Stimulated activated CD8-positive, alpha-beta memory T cell treated with anti-CD3 and anti-CD28 coated beads, Interleukin-15, amount 100 ng/mL, for 48 hours (primary cell): ENCODE results near the gene ELMO1.

Source experiments
- DNase-seq, 2 donors: peaks; one replicate each; pipeline ENCODE4 v3.0.0-alpha.2; 2020; ENCODE audit warnings: low read depth in 2 of 2

Gene ELMO1

GRCh38 chr7:37467002-37467401 is 18.3 kb upstream of the ELMO1 start:
- DNase-seq: no peak

- no peak for DNase-seq
Measured at GRCh38 chr7:37462138-37462537, 13.5 kb upstream of the ELMO1 start.

GRCh38 chr7:37455081-37455480 is 6.4 kb upstream of the ELMO1 start:
- no peak for DNase-seq

DNA sequence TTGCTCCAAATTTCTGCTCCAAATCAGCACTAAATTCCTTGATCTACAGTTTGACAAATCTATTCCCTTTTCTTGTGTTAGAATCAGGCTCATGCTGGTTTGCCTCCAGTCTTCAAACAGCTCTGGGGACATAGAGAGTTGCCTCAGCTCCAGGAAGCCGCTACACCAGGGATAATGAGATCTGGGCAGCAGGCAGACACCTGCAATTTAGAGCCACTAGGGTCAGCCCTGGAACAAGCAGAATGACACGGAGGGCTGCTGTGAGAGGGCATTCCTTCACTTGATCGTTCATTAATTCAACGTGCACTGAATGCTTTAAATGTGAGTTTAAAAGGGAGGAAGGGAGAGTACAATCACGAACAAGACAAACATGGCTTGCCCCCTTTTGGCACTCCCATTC is 3.7 kb upstream of the ELMO1 start:
- DNase-seq: no peak

- DNase-seq: no peak
Measured at GRCh38 chr7:37450035-37450434, 1.4 kb upstream of the ELMO1 start.

DNA sequence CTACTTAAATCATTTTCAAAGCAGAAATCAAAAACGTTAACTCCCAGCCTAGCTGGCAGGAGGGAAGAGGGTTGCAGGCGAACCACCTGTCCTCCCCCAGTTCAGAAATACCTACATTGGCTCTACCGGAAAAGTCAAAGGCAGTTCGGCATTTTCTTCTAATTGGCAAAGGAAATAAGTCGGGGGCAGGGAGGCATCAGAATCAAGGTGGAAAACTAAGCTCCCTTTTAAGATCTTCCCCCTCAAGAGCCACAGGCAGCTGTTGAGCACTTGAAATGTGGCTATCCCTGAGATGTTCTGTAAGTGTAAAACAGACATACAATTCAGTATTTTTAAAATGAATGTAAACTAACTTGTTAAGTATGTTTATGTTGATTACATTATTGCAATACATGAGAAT is 957 bp upstream of the ELMO1 start:
- no peak for DNase-seq

DNA sequence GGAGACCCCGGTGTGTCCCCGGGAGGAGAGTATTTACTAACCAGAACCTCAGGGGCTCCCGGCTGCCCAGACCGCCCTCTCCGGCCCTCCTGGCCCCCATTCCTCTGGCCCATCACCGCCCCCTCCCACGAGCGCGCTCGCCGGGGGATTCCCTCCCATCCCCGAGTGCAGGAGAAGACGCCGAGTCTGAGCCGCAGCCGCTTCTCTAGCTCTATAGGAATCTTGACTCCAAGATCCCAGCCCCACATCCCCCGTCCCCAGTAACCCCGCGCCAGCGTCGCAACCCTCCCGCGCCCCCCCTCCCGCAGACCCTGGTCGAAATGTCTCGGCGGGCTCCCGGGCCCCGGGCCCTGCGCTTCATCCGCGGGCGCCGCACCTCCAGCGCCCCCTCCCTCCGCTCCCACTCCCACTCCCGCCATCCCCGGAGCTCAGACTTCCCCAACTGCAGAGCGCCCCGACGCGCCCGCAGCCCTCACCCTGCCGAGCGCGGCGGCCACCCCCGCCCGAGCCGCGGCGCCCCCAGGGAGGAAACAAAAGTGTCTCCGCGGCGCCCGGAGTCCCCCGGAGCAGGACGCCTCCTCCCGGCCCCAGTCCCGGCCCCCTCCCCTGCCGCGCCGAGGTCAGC is 541 bp downstream of the ELMO1 start:
- peak in 1 of 2 donors; percentile 11 for DNase-seq

DNA sequence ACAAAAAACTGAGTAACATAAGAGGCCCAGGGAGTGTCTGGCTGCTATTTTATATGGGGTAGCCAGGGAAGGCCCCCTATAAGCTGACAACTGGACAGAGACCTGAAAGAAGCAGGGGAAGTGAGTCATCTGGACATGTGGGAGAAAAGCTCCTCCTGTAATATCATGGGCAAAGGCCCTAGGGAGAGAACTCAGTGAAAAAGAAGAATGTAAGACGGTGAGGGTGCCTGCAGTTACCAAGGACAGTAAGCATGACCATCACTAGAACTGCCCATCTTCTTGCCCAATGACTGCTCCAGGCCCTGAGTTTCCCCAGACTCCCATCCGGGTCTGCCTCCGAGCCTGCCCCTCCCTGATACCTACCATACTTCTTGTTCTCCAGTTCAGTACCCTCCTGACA is 2.3 kb downstream of the ELMO1 start:
- no peak for DNase-seq

DNA sequence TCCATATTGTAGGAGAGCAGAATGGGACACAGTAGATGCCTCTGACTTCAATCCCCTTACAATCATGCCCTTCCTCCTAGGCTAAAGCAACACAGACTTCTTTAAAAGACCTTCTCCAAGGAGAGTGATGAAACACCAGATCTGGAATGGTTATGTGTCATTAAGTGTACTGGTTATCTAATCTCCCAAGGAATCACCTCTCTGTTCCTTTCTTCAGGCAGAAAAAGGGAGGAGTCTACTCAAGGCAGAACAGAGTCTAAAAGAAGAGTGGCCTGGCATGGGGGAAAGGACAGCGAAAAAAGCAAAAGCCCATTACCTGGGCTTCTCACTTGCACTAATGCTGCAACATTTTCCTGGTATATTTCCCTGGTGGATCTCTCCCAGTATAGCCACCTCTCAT is 2.9 kb downstream of the ELMO1 start:
- no peak for DNase-seq

DNA sequence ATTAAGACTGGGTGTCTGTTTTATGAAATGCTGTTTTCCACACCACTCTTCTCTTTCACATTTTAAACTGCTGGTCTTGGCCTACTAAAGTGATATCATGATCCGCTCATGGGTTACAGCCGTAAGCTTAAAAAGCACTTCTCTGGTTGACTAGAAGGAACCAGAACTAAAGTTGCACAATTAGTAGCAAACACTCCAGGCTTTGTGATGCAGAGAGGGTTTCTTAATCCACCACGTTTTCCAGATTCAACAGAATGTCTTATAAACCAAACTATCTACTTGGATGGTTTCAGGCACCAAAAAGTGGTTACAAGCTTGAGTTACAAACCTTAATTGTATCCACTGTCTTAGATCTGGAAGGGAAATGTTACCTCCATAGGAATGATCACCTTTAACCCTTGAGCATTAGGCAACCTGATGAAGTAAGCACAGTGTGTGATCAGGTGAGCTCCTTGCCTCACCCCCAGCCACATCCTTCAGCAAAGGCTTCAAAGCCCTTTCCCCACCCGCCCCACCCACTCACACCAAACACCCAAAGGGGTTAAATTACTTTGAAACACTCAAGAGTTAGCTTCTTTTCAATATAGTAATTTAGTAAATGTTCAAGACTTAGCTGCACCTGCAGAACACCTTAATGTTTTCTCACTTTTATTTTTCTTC is 3.5 kb downstream of the ELMO1 start:
- DNase-seq: no peak

DNA sequence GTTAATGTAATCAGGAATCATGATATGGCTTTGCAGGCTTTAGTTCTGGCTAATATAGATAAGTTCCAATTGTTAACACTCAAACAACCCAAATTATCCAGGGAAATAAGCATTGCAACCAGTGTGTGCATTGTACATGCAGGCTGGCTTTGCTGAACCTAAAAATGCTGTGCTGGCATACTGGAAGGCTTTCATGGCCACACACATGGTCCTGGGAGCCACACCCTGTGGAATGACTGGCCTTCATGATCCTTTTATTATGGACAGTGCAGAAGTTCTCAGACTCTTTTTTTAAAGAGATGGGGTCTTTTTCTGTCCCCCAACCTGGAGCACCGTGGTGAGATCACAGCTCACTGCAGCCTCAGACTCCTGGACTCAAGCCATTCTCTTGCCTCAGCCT is 5.0 kb downstream of the ELMO1 start:
- DNase-seq: no peak

DNA sequence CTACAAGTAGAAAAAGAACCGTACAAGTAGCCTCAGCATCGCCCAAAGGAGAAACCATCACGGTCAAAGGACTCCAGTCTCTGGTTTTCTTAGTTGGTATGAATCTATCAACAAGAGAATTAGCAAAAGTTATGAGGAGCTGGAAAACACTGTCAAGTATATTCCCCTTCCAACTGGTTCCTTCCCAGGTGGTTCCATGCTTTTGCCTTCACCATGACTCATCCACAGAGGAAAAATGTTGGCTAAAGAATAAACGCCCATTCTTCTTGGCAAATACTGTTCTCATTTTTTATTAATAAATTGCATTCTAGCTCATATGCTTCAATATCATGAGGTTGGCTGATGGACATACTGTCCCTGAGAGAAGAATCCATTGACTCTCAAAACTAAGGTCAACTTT is 6.4 kb downstream of the ELMO1 start:
- no peak for DNase-seq

- DNase-seq: no peak
Measured at GRCh38 chr7:37441816-37442215, 6.8 kb downstream of the ELMO1 start.

- DNase-seq: no peak
Measured at GRCh38 chr7:37441386-37441760, 7.3 kb downstream of the ELMO1 start.

GRCh38 chr7:37440738-37441385 is 7.8 kb downstream of the ELMO1 start:
- DNase-seq: peak in 1 of 2 donors; percentile 24

DNA sequence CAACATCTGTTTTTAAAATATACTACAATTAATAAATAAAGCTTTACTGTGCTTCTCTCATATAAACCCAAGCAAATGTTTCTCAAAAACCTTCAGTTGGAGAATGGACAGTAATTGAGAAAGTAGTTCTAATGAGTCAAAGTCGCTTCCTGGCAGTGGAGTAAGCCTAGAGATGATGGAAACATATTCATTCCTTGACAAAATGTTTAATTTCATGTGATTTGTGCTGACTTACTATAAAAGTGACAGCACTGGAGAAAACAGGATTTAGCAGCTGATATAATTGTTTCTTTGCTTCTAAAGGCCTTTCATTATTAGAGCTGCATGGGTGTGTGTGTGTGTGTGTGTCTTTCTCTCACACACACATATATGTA is 9.0 kb downstream of the ELMO1 start:
- no peak for DNase-seq

DNA sequence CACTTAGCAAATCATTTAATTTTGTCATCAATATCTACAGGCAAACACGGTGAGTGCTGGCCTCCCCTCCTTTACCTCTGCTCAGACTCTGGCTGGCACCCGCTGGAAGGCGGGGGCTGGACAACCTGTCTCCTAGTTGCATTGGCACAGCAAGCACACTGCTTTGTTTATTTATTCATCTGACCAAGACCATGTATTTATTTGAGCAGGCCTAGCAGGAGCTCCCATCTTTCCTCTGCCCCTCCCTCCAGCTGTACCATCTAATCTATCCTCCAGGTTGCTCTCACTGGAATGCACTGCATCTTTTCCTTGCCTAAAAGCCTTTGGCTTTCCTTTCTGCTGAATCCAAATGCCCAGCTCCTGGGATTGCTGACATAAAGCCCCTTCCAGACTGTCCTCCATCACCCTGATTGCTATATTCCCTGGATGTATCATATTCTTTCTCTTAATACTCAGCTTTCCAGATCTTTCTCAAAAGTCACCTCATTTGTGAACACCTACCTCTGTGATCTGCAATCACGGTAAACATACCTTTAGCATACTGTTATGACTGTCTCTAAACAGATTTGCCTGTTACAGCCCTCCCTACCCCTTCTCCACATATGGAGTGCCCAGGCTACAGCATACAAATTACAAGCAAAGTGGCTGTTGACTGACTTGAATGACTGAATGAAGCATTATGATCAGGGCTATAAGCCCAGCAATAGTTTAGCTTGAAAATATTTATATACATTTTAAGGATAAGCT is 9.6 kb downstream of the ELMO1 start:
- DNase-seq: no peak

GRCh38 chr7:37435156-37435855 is 13.4 kb downstream of the ELMO1 start:
- no peak for DNase-seq

GRCh38 chr7:37434529-37434928 is 14.1 kb downstream of the ELMO1 start:
- no peak for DNase-seq

GRCh38 chr7:37433166-37433565 is 15.5 kb downstream of the ELMO1 start:
- DNase-seq: no peak

DNA sequence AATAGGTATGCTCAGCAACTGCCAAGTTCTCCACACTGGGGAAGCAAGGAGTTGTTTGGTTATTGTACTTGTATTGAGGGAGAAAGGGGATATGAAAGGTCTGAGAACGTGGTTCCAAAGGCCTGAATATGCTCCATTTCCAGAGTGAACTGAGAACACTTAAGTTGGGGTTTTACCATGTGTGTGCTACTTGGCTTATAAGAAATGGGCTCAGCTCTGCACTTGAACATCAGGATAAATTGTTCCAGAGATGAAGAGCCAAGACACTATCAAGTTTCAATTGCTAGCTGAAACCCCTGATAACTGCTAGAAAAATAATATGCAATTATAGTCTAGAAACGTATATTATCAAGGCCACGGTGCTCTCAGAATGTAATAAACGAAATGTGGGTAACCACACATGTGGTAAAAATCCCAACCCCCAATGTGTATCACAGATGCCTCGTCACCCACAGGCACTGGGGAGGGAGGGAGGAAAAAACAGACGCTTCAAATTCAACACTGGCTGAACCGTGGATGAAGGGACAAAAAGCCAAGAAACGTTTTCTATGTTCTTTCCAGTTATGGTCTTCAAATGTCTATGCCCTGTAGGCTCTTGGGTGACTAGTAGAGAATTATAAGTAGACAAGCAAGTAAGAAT is 16.3 kb downstream of the ELMO1 start:
- DNase-seq: peak in 1 of 2 donors; percentile 22

DNA sequence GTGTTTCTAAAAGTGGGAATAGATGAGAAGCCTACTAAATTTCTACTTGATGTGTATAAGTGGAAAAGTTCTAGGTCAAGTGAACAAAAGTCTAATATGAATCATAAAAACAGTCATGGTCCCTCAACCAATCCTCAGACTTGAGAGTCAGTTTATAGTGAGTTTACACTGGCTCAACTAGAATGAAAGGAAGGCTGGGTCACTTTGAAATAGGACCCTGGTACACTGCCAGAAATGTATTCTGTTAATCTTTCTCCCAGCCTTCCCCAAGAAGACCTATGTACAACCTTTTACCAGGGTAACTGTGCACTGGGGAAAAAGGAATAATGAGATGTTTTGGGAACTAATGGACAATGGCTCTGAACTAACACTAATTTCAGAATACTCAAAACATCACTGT is 17.3 kb downstream of the ELMO1 start:
- no peak for DNase-seq
